GM12891 (cell line): ENCODE measurements around the gene HOOK1.

Source experiments
- POLR2A ChIP-seq: IDR thresholded peaks from 2 replicates; pipeline ENCODE4 v1.6.1; 2011; ENCODE audit warnings: low read depth, low read length, control low read depth
- POLR2AphosphoS5 ChIP-seq: IDR thresholded peaks from 2 replicates; pipeline ENCODE4 v1.6.1; 2011; ENCODE audit warnings: low read depth, low read length, control low read depth
- POU2F2 ChIP-seq: IDR thresholded peaks from 2 replicates; pipeline ENCODE4 v1.6.1; 2011; ENCODE audit warnings: low read depth, mild to moderate bottlenecking, control low read depth, low read length, moderate library complexity
- SPI1 ChIP-seq: IDR thresholded peaks from 2 replicates; pipeline ENCODE4 v1.6.1; 2011; ENCODE audit warnings: low read depth, low read length, control low read depth
- TAF1 ChIP-seq: IDR thresholded peaks from 2 replicates; pipeline ENCODE4 v1.6.1; 2011; ENCODE audit warnings: low read depth, low read length, control low read depth

GRCh38 chr1:59804301-59804700 lies 10.4 kb upstream of the HOOK1 start:
- TF ChIP-seq POLR2A (no peak), POLR2AphosphoS5 (no peak), TAF1 (no peak), POU2F2 (no peak), SPI1 (no peak)
